Measurements from ENCODE around the gene FOXI3. TPM values are rescaled to one million over a fixed set of nuclear protein-coding genes. Genes with fewer than 3 reads are reported as not detected.

Gene FOXI3
- total RNA-seq, 4 donors from 2014 or later, result not detected

Small RNAs within 50 kb of the gene (small RNA-seq; reads per million reads assigned to genes)
- not detected for gene RNU6-1007P

Other genes with a start within 250 kb of the FOXI3 start
- 10 to 100 TPM; 35.3 to 52.1 (median 42.9) TPM for gene EIF2AK3, start 174.8 kb upstream of the FOXI3 start, total RNA-seq
- 10 to 100 TPM in 1 of 4 donors, 1 to 10 TPM in 3; 4.2 to 10.0 (median 7.6) TPM for gene RPIA, start 239.0 kb upstream of the FOXI3 start, total RNA-seq